GM23248 (cell line): Measurements from ENCODE around the gene ZNF532. TPM values are rescaled to one million over a fixed set of nuclear protein-coding genes. Genes with fewer than 3 reads are reported as not detected.

ENCODE experiments used
- DNase-seq: peaks from one replicate; pipeline ENCODE4 v3.0.0-alpha.2; 2015
- H2AFZ ChIP-seq: fragments of 200-600 bp; sonication (generic); 2 replicates; pipeline ENCODE4 v1.6.1; 2016; ENCODE audit warnings: antibody characterized with exemption
- H3F3A ChIP-seq: fragments of 200-600 bp; sonication (generic); 2 replicates; pipeline ENCODE4 v1.6.1; 2016; ENCODE audit warnings: mild to moderate bottlenecking, antibody characterized with exemption, mixed run types; ENCODE audit not compliant: insufficient read depth
- H3K27ac ChIP-seq: fragments of 200-600 bp; sonication (generic); 2 replicates; pipeline ENCODE4 v1.5.1; 2016; ENCODE audit warnings: mild to moderate bottlenecking
- H3K27me3 ChIP-seq: fragments of 200-600 bp; sonication (generic); replicated peaks from 2 replicates; pipeline ENCODE4 v1.6.1; 2016; ENCODE audit warnings: mild to moderate bottlenecking; ENCODE audit not compliant: insufficient read depth
- H3K36me3 ChIP-seq: fragments of 200-600 bp; sonication (generic); 2 replicates; pipeline ENCODE4 v1.6.1; 2016; ENCODE audit warnings: low read depth, mild to moderate bottlenecking
- H3K4me1 ChIP-seq: fragments of 200-600 bp; sonication (generic); 2 replicates; pipeline ENCODE4 v1.6.1; 2016; ENCODE audit warnings: mild to moderate bottlenecking; ENCODE audit not compliant: insufficient read depth
- H3K4me2 ChIP-seq: fragments of 200-600 bp; sonication (generic); one replicate; pipeline ENCODE4 v1.6.1; 2016; ENCODE audit warnings: mild to moderate bottlenecking; ENCODE audit not compliant: unreplicated experiment
- H3K4me3 ChIP-seq: fragments of 200-600 bp; sonication (generic); 2 replicates; pipeline ENCODE4 v1.5.1; 2016; ENCODE audit warnings: mild to moderate bottlenecking
- H3K79me2 ChIP-seq: fragments of 200-600 bp; sonication (generic); 2 replicates; pipeline ENCODE4 v1.6.1; 2016; ENCODE audit warnings: mild to moderate bottlenecking; ENCODE audit not compliant: insufficient read depth
- H3K9ac ChIP-seq: fragments of 200-600 bp; sonication (generic); 2 replicates; pipeline ENCODE4 v1.6.1; 2016; ENCODE audit warnings: mild to moderate bottlenecking
- H3K9me2 ChIP-seq: fragments of 200-600 bp; sonication (generic); 2 replicates; pipeline ENCODE4 v1.6.1; 2016; ENCODE audit warnings: mixed run types, mild to moderate bottlenecking, moderate library complexity; ENCODE audit not compliant: insufficient read depth
- H3K9me3 ChIP-seq: fragments of 200-600 bp; sonication (generic); one replicate; pipeline ENCODE4 v1.6.1; 2017; ENCODE audit warnings: low read depth
- H4K20me1 ChIP-seq: fragments of 200-600 bp; sonication (generic); 2 replicates; pipeline ENCODE4 v1.6.0; 2016; ENCODE audit not compliant: insufficient read depth
- EZH2 ChIP-seq: fragments of 200-600 bp; sonication (generic); IDR thresholded peaks from 2 replicates; pipeline ENCODE4 v1.6.1; 2018; ENCODE audit warnings: antibody characterized with exemption, mild to moderate bottlenecking; ENCODE audit not compliant: insufficient read depth, poor library complexity, severe bottlenecking
- EZH2phosphoT487 ChIP-seq: fragments of 200-600 bp; sonication (generic); IDR thresholded peaks from 2 replicates; pipeline ENCODE4 v1.6.1; 2018; ENCODE audit warnings: antibody characterized with exemption, moderate library complexity, mild to moderate bottlenecking, low read depth; ENCODE audit not compliant: insufficient read depth
- WGBS, 2 experiments: methylation state at CpG; one replicate each; pipeline ENCODE4 v1.1.6; 2015 to 2017; ENCODE audit warnings: low lambda C conversion rate in 2 of 2, low coverage in 1 of 2; ENCODE audit errors: missing lambda C conversion rate in 2 of 2; 5-methylcytosine and 5-hydroxymethylcytosine counted together
- in situ Hi-C: fragments of 300-500 bp; cut with MboI; formaldehyde crosslinking; loops from 2 replicates; pipeline ENCODE4 v1.15.0; 2020
- polyA plus RNA-seq: library from polyadenylated mRNA; unstranded; fragments of >200 nt; fragmentation: Nextera tagmentation; extraction: Ambion mirVana; gene quantifications from 2 replicates; pipeline ENCODE4 v1.2.1, GENCODE V29; 2016
- total RNA-seq: library from RNA; depleted of rRNA; stranded (reverse); fragments of >200 nt; shearing (Covaris generic); gene quantifications from 2 replicates; pipeline ENCODE4 v1.2.3, GENCODE V29; 2014

The ZNF532 gene
- total and polyA plus RNA-seq, 2 experiments from 2014 or later: 13.2 to 31.9 TPM

DNA sequence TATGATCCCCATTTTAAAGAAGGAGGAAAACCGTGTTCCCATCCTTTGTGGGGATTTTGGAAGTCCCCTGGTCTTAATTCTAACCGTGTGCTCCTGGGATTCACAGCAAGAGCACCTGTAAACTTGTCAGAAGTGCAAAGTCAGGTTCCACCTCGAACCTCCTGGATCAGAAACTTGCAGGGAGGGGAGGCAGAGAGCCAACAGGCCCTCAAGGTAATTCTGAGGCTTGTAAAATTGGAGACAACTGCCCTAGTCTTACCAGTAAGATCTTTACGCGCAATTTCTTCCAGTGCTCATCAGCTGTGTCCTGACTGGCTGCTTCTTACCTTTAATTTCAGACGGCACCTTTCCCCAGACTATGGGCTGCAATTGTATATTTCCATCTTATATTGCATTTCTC lies 161.7 kb downstream of the ZNF532 start:
- H3K9ac ChIP-seq: no peak overlapping the region
- H3K36me3 ChIP-seq: no peaks in the 10 kb centered on the region
- H3F3A ChIP-seq: peaks cover 19% of the 10 kb centered on the region; the same call in 1 of the 2 replicates
- no peaks in the 10 kb centered on the region for H4K20me1 ChIP-seq
- in situ Hi-C loops: no loop called here
- H3K79me2 ChIP-seq: no peaks in the 10 kb centered on the region
- DNase-seq: no peak
- H3K4me3 ChIP-seq: no peak overlapping the region
- no peak overlapping the region for H3K27ac ChIP-seq
- H3K9me2 ChIP-seq: no peaks in the 10 kb centered on the region
- H3K4me1 ChIP-seq: peaks cover 13% of the 10 kb centered on the region
- no peak for TF ChIP-seq EZH2phosphoT487
- no peak for TF ChIP-seq EZH2
- no peak overlapping the region for H3K4me2 ChIP-seq
- WGBS, 2 experiments: 78 to 88% methylated on average over 6 of the region's 6 CpGs
- H2AFZ ChIP-seq: no peak overlapping the region
- no peaks in the 10 kb centered on the region for H3K27me3 ChIP-seq
- no peaks in the 10 kb centered on the region for H3K9me3 ChIP-seq

DNA sequence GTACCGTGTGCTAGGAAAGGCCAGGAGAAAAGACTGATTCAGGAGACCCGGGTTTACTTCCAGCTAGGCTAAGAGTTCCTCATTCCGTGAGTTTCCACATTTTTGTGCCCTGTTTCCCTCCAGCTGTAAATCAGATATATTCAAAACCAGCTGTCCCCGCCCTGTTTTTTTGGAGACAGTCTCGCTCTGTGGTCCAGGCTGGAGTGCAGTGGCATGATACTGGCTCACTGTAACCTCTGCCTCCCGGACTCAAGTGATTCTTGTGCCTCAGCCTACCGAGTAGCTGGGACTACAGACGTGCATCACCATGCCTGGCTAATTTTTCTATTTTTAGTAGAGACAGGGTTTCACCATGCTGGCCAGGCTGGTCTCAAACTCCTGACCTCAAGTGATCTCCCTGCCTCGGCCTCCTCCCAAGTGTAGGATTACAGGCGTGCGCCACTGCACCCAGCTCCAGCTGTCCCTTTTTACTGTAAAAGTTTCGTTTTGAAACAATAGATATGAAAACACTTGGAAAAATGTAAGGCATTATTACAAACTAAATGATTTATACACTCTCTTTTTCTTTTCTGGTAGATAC lies 162.2 kb downstream of the ZNF532 start:
- TF ChIP-seq EZH2phosphoT487 (no peak), EZH2 (no peak)
- Histone ChIP-seq H3K4me1 (peaks cover 12% of the 10 kb centered on the region), H3K4me3 (no peak overlapping the region), H3K27ac (no peak overlapping the region), H3K9me2 (no peaks in the 10 kb centered on the region), H3K36me3 (no peaks in the 10 kb centered on the region), H3K4me2 (no peak overlapping the region), H3K27me3 (no peaks in the 10 kb centered on the region), H2AFZ (no peak overlapping the region), H3K9ac (no peak overlapping the region), H3K9me3 (no peaks in the 10 kb centered on the region), H4K20me1 (no peaks in the 10 kb centered on the region), H3F3A (peaks cover 19% of the 10 kb centered on the region; the same call in 1 of the 2 replicates), H3K79me2 (no peaks in the 10 kb centered on the region)
- 41 to 43% methylated on average over 12 of the region's 12 CpGs for WGBS, 2 experiments
- in situ Hi-C loops: no loop called here
- DNase-seq: no peak

DNA sequence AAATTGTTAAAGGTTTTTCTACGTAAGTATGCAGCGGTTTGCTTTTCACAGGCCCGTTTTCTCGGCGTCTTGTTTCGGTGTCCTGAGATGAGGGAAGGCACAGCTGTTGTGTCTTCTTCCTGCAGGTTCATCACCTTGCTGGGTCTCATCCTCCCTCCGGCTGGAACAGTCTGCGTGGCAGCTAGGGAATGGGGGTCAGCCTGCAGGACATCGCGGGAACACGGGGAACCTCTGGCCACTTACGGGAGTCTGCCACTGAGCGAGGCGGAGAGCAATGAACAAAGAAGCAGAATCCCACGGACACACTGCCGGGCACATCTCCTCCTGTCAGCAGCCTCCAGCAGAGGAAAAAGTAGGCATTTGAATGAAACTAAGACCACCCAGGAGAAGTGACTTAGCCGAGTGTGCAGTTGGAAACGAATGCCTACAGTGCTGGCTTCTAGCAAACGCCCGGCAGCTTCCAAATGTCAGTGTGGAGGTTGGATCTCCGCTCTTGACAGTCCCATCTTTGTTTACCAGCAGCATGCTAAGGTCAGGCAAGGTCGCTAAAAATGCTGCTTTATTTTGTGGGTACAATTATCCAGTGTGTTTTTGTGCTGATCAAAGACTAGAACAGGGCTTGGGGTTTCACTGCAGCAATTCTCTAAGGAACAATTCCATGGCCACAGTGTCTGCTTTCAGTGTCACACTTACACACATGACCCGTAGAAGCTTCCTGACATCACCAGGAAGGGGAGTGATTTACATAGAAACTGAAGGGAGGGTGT lies 165.2 kb downstream of the ZNF532 start:
- H3K36me3 ChIP-seq: no peaks in the 10 kb centered on the region
- no peaks in the 10 kb centered on the region for H3K9me2 ChIP-seq
- no peaks in the 10 kb centered on the region for H3K79me2 ChIP-seq
- no peak overlapping the region for H3K9ac ChIP-seq
- no peak overlapping the region for H3K4me3 ChIP-seq
- no peak overlapping the region for H3K4me2 ChIP-seq
- no peak for DNase-seq
- in situ Hi-C loops: no loop called here
- H3K9me3 ChIP-seq: no peaks in the 10 kb centered on the region
- 86 to 90% methylated on average over 22 to 23 of the region's 23 CpGs for WGBS, 2 experiments
- no peaks in the 10 kb centered on the region for H4K20me1 ChIP-seq
- H3K27me3 ChIP-seq: no peaks in the 10 kb centered on the region
- H3F3A ChIP-seq: peaks cover 6% of the 10 kb centered on the region; the same call in 1 of the 2 replicates
- TF ChIP-seq EZH2phosphoT487 (no peak), EZH2 (no peak)
- no peak overlapping the region for H3K27ac ChIP-seq
- peaks cover 3% of the 10 kb centered on the region; the same call in 1 of the 2 replicates for H3K4me1 ChIP-seq
- H2AFZ ChIP-seq: no peak overlapping the region

DNA sequence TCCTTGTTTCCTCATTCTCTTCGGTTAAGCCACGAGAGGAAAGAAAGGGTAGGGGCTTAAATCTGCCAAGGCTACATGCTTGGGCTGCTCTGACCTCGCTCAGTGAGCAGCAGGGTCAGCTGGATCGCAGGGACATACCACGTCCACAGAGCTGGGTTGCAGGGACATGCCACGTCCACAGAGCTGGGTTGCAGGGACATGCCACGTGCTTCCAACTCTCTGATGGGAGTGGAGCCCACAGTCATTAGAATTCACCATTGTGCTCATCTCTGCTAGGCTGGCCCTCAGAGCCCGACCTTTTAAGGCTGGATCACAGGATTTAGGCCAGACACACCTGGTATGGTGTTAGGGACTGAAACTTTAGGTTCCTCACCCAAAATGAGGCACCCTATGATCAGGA lies 167.6 kb downstream of the ZNF532 start:
- no peaks in the 10 kb centered on the region for H3K9me3 ChIP-seq
- H3K79me2 ChIP-seq: no peaks in the 10 kb centered on the region
- in situ Hi-C loops: no loop called here

More for the DNA sequence above, 167.6 kb downstream of the ZNF532 start:
- Histone ChIP-seq H3K27me3 (no peaks in the 10 kb centered on the region), H4K20me1 (no peaks in the 10 kb centered on the region), H3K9ac (no peak overlapping the region), H3K4me1 (no peaks in the 10 kb centered on the region), H3K9me2 (no peaks in the 10 kb centered on the region), H3K4me3 (no peak overlapping the region), H3F3A (no peaks in the 10 kb centered on the region), H3K36me3 (no peaks in the 10 kb centered on the region), H3K27ac (no peak overlapping the region), H3K4me2 (no peak overlapping the region), H2AFZ (no peak overlapping the region)
- TF ChIP-seq EZH2: no peak
- no peak for TF ChIP-seq EZH2phosphoT487
- DNase-seq: no peak
- 78 to 91% methylated on average over 8 of the region's 8 CpGs for WGBS, 2 experiments
